ENCODE data around the gene RASA3.
"Not testable (repeated sequence)": the region's sequence is repeated elsewhere in the genome, so short reads cannot be mapped to it uniquely, and the experiment has no call there.

The RASA3 gene

DNA sequence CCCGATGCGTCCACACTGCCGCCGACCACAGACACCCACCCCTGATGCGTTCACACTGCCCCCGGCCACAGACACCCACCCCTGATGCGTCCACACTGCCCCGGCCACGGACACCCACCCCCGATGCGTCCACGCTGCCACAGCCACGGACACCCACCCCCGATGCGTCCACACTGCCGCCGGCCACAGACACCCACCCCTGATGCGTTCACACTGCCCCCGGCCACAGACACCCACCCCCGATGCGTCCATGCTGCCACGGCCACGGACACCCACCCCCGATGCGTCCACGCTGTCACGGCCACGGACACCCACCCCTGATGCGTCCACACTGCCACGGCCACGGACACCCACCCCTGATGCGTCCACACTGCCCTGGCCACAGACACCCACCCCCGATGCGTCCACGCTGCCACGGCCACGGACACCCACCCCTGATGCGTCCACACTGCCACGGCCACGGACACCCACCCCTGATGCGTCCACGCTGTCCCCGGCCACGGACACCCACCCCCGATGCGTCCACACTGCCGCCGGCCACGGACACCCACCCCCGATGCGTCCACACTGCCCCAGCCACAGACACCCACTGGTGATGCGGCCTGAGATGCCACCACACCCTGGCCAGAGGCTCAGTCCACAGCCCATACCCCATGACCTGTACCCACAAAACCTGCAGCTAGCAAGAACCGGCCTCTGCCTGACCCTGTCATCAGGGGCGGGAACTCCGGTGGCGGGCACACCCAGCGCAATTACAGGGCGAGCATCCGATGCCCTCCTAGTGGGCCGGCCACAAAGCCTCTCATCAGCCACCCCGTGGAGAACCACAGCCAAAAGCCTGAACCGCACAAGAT, 28.4 kb downstream of the RASA3 start:
- H3K4me1 ChIP-seq (ENCODE audit: control insufficient read depth, insufficient read depth, low read length) = peaks cover 8% of the 10 kb centered on the region
- H3K9me3 ChIP-seq (ENCODE audit: control insufficient read depth, low read length) = no peaks in the 10 kb centered on the region
- H3K27me3 ChIP-seq (ENCODE audit: control insufficient read depth, insufficient read depth, low read length) = no peaks in the 10 kb centered on the region
- no peak overlapping the region for H3K4me3 ChIP-seq (ENCODE audit: low read length)
- no peak overlapping the region for H3K9ac ChIP-seq (ENCODE audit: low read length)
- no peaks in the 10 kb centered on the region for H3K36me3 ChIP-seq (ENCODE audit: control insufficient read depth, insufficient read depth, low read length)

DNA sequence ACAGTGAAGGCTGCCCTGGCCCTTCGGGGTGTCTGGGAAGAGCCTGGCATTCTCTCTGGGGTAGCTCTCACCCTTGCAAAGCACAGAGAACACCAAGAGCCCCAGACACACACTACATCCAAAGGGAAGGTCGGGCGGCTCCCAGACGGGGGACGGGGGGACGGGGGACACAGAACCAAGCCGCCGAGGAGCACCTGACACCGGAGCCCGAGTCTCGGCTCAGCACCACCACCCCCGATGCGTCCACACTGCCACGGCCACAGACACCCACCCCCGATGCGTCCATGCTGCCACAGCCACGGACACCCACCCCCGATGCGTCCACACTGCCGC, 29.2 kb downstream of the RASA3 start:
- H3K4me1 ChIP-seq (ENCODE audit: control insufficient read depth, insufficient read depth, low read length); H3K27me3 ChIP-seq (ENCODE audit: control insufficient read depth, insufficient read depth, low read length); H3K9ac ChIP-seq (ENCODE audit: low read length); H3K9me3 ChIP-seq (ENCODE audit: control insufficient read depth, low read length); H3K36me3 ChIP-seq (ENCODE audit: control insufficient read depth, insufficient read depth, low read length); H3K4me3 ChIP-seq (ENCODE audit: low read length): not testable (repeated sequence)

DNA sequence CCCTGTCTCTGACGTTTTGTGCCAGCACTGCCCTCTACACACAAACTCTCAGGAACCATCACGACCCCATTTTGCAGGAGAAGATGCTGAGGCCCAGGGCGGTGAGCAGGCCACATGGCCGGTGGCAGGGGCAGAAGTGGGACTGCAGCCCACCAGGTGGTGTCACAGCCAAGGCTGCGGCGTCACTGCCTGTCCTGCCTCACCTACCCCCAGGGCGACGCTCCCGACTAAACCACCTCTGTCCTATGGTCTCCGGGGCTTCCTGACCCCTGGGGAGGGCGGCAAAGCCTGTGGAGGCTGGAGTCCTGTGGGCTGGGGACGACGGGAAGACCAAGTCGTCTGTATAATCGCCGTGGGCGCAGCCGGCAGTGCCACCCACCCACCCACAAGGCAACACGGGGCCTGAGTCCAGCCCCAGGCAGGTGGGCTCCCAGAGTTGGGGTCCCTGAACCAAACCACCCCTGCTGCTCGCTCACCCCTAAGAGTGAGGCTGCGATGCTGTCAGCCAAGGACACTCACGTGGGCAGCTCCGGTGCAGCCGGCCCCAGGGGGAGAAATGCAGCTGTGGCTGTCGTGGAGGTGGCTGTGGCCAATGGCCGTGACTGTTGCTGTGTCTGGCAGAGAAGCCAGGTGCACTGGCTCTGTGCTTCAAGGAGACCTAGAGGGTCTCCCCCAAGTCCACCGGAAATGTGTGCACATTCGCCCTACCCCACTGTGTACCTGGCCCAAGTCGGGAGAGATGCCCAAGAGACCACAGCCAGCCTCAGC, 29.7 kb downstream of the RASA3 start:
- no peaks in the 10 kb centered on the region for H3K36me3 ChIP-seq (ENCODE audit: control insufficient read depth, insufficient read depth, low read length)
- no peaks in the 10 kb centered on the region for H3K9me3 ChIP-seq (ENCODE audit: control insufficient read depth, low read length)
- peaks cover 8% of the 10 kb centered on the region for H3K4me1 ChIP-seq (ENCODE audit: control insufficient read depth, insufficient read depth, low read length)
- no peak overlapping the region for H3K9ac ChIP-seq (ENCODE audit: low read length)
- H3K27me3 ChIP-seq (ENCODE audit: control insufficient read depth, insufficient read depth, low read length) = no peaks in the 10 kb centered on the region
- no peak overlapping the region for H3K4me3 ChIP-seq (ENCODE audit: low read length)

DNA sequence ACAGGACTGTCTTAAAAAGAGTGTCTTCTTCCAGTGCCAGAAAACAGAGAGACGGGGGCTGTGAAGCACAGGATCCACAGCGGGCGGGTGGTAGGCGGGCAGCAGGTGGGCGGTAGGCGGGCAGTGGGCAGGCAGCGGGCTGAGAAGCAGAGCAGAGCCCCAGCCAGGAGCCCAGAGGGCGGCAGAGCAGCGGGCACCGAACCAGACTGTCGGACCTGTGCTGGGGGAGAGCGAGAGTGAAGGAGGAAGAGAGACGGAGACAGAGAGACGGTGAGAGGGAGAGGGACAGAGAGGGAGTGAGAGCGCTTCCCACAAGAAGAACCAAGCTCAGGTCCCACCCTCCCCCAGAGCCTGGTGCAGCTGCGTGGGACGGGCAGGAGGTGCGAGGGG, 30.3 kb downstream of the RASA3 start:
- Histone ChIP-seq H3K9me3 (ENCODE audit: control insufficient read depth, low read length) (no peaks in the 10 kb centered on the region), H3K9ac (ENCODE audit: low read length) (no peak overlapping the region), H3K36me3 (ENCODE audit: control insufficient read depth, insufficient read depth, low read length) (no peaks in the 10 kb centered on the region), H3K4me1 (ENCODE audit: control insufficient read depth, insufficient read depth, low read length) (peaks cover 8% of the 10 kb centered on the region), H3K27me3 (ENCODE audit: control insufficient read depth, insufficient read depth, low read length) (no peaks in the 10 kb centered on the region), H3K4me3 (ENCODE audit: low read length) (no peak overlapping the region)

DNA sequence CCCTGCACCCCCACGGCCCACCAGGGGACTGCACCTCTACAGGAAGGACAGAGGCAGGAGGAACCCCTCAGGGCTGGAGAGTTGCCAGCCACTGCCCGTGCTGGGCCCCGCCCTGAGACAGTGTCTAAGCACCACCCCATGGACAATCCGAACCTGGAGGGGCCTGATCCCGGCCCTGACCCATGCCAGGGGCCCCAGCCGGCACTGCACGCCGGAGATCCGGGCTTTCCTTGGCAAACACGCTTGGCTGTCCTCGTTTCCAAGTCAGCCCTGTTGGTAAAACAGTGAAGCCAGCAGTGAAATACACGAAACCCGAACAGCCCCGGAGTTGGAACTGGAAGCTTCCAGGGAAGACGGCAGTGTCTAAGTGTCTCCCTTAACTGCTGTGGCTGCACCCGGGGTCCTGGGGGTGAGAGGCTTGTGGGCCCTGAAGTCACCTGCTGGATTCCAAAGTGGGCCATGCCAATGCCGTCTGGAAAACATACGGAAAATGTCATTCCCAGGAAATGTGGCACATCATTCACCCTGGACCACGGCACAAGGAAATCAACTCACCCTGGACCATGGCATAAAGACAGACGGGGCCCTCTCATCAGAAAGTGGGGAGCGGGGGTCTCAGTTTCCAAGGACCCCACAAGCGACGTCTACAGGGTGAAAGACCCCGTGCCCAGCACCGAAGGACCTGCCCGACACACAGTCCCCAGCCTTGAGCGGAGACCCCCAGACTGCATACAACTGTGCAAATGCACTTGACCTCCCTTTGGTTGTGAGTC, 30.9 kb downstream of the RASA3 start:
- H3K4me1 ChIP-seq (ENCODE audit: control insufficient read depth, insufficient read depth, low read length) = peaks cover 8% of the 10 kb centered on the region
- H3K4me3 ChIP-seq (ENCODE audit: low read length) = no peak overlapping the region
- no peaks in the 10 kb centered on the region for H3K9me3 ChIP-seq (ENCODE audit: control insufficient read depth, low read length)
- H3K27me3 ChIP-seq (ENCODE audit: control insufficient read depth, insufficient read depth, low read length) = no peaks in the 10 kb centered on the region
- no peak overlapping the region for H3K9ac ChIP-seq (ENCODE audit: low read length)
- no peaks in the 10 kb centered on the region for H3K36me3 ChIP-seq (ENCODE audit: control insufficient read depth, insufficient read depth, low read length)

DNA sequence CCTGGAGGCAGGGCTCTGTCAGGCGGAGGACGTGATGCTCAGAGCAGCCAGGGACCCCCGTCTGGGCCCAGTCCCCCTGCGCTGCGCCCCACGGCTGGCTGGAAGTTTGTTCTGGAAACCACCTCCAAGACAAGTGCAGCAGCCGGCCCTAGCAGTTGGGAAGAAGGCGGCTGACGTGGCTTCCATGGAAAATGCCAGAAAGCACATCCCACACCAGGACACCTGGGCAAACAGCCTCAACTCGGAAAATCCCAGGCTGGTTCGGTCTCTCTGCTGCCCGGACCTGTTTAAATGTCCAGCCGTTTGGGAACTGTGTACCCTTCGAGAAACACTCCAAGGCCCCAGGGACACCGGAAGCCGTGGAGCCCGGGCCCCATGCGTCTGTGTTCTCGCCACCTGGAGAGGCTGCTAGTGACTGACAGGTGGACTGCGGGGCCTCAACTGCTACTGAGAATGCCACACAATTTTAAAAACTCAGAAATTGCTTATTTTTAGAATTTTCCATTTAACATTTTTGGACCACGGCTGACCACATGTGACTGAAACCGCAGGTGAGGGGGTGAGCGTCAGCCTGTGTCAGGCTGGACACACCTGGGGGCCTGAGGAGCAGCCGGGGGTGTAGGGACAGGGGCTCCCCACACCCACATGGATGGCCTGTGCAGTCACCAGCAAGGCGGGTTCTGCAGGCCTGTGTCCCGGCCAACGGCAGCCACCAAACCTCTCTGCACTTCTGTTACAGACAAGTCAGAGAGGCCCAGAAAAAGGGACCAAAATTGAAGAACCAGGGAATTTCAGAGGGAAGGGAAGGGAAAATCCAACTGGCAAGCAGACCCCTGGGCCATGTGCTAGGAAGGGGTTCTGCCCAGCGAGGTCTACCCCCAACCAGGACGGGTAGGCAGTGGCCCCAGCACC, 31.7 kb downstream of the RASA3 start:
- H3K4me1 ChIP-seq (ENCODE audit: control insufficient read depth, insufficient read depth, low read length) = peaks cover 8% of the 10 kb centered on the region
- H3K9ac ChIP-seq (ENCODE audit: low read length) = no peak overlapping the region
- H3K9me3 ChIP-seq (ENCODE audit: control insufficient read depth, low read length) = no peaks in the 10 kb centered on the region
- no peaks in the 10 kb centered on the region for H3K27me3 ChIP-seq (ENCODE audit: control insufficient read depth, insufficient read depth, low read length)
- no peaks in the 10 kb centered on the region for H3K36me3 ChIP-seq (ENCODE audit: control insufficient read depth, insufficient read depth, low read length)
- no peak overlapping the region for H3K4me3 ChIP-seq (ENCODE audit: low read length)

DNA sequence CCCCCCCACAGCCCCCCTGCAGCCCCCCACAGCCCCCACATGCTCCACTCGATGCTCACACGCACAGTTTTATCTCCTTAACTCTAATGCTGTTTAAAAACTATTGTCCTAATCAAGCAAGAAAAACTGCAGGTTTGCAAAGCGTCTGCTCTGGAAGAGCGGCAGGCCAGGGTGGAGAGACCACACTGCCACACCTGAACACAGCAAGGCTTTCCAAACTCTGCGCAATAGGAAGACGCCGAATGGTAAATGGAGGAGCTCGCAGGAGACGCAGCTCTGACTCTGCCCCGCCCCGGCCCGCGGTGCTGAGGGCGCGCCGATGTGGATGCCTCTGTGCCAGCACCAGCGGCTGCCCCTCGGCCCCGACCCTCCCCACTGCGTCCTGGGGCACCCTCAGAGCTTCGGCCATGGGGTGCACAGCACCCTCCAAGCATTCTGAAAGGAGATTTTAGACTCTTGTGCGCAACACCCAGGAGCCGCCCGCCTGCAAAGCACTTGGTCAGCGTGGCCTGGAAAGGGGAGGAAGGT, 32.4 kb downstream of the RASA3 start:
- Histone ChIP-seq H3K27me3 (ENCODE audit: control insufficient read depth, insufficient read depth, low read length) (no peaks in the 10 kb centered on the region), H3K9me3 (ENCODE audit: control insufficient read depth, low read length) (no peaks in the 10 kb centered on the region), H3K36me3 (ENCODE audit: control insufficient read depth, insufficient read depth, low read length) (no peaks in the 10 kb centered on the region), H3K9ac (ENCODE audit: low read length) (no peak overlapping the region), H3K4me1 (ENCODE audit: control insufficient read depth, insufficient read depth, low read length) (peaks cover 8% of the 10 kb centered on the region), H3K4me3 (ENCODE audit: low read length) (no peak overlapping the region)

DNA sequence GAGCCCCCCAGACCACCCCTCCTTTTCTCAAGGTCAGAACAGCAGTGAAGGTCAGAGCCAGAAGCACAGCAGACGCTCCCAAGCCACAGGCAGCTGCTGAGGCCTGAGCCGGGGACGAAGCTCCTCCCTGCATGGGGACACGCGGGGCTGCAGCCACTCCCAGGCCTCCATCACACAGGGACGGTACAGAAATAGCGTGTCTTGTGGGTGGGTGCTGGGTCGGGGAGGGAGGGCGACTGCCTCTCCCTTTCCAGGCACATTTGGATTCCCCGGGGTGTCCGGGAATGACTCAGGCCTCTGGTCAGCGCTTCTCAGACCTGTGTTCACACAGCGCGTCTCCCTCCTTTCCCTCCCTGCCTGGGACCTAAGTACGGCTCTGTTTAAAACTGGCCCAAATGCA, 33.2 kb downstream of the RASA3 start:
- no peaks in the 10 kb centered on the region for H3K36me3 ChIP-seq (ENCODE audit: control insufficient read depth, insufficient read depth, low read length)
- H3K9me3 ChIP-seq (ENCODE audit: control insufficient read depth, low read length) = no peaks in the 10 kb centered on the region
- no peaks in the 10 kb centered on the region for H3K27me3 ChIP-seq (ENCODE audit: control insufficient read depth, insufficient read depth, low read length)
- H3K4me3 ChIP-seq (ENCODE audit: low read length) = no peak overlapping the region
- H3K4me1 ChIP-seq (ENCODE audit: control insufficient read depth, insufficient read depth, low read length) = peaks cover 8% of the 10 kb centered on the region
- no peak overlapping the region for H3K9ac ChIP-seq (ENCODE audit: low read length)

DNA sequence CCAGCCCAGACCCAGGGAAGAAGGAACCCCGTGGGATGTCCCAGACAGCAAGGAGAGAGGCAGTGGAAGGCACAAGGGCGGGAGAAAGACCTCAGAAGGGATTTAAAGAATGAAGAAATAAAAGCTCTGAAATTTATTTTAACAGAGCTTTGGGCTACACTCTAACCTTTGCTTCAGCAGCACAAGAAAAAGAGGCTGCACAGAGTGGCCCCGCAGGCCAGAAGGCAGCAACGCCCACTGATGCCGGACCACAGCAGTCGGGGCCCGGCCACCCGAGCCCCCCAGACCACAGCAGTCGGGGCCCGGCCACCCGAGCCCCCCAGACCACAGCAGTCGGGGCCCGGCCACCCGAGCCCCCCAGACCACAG, 33.8 kb downstream of the RASA3 start:
- H3K36me3 ChIP-seq (ENCODE audit: control insufficient read depth, insufficient read depth, low read length); H3K4me1 ChIP-seq (ENCODE audit: control insufficient read depth, insufficient read depth, low read length); H3K9me3 ChIP-seq (ENCODE audit: control insufficient read depth, low read length); H3K27me3 ChIP-seq (ENCODE audit: control insufficient read depth, insufficient read depth, low read length); H3K9ac ChIP-seq (ENCODE audit: low read length); H3K4me3 ChIP-seq (ENCODE audit: low read length): not testable (repeated sequence)

DNA sequence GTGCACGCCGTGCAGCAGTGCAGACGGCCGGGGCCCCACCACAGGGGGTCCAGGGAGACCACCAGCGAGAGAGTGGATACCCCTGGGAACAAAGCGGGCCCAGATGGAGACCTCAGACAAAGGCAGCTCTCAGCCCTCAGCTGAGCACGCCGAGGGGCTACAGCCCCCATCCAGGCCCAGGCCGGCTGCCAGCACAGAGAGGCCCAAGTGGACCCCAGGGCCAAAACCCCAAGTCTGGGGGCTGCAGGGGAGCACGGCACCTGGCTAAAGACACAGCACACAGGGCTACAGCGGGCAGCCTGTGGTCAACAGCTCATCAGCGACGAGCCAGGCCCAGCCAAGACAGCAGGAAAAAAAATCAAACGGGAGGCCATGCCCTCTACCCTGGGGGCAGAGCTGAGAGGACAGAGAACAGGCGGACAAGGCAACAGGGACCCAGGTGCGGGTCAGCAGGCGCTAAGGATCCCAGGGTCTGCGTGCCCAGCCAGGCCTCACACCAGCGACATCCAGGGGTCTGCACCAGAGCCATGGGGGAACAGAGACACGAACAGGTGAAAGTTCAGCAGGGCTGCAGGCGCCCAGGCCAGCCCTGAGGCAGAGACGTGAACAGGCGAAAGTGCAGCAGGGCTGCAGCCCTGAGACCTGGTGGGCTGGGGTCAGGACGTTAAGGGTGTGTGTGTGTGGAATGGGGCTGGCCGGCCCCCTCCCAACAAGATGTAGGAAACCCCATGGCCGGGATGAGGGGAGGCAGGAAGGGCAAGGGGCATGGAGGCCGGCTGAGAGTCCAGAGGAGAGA, 34.3 kb downstream of the RASA3 start:
- H3K36me3 ChIP-seq (ENCODE audit: control insufficient read depth, insufficient read depth, low read length) = no peaks in the 10 kb centered on the region
- H3K9ac ChIP-seq (ENCODE audit: low read length) = no peak overlapping the region
- peaks cover 8% of the 10 kb centered on the region for H3K4me1 ChIP-seq (ENCODE audit: control insufficient read depth, insufficient read depth, low read length)

More for the DNA sequence above, 34.3 kb downstream of the RASA3 start:
- Histone ChIP-seq H3K27me3 (ENCODE audit: control insufficient read depth, insufficient read depth, low read length) (no peaks in the 10 kb centered on the region), H3K4me3 (ENCODE audit: low read length) (no peak overlapping the region), H3K9me3 (ENCODE audit: control insufficient read depth, low read length) (no peaks in the 10 kb centered on the region)

Data from mucosa of stomach (tissue), 1 donor.